GM12878 (cell line): ENCODE measurements around the gene PIM2. TPM values are rescaled to one million over a fixed set of nuclear protein-coding genes. Genes with fewer than 3 reads are reported as not detected.

ENCODE experiments used
- ATAC-seq: fragments of 200-7000 bp; cut with Tn5 transposase; 3 replicates; pipeline ENCODE4 v1.9.1; 2020; ENCODE audit warnings: mild to moderate bottlenecking, moderate library complexity
- Bru-seq: library from RNA; stranded (reverse); fragments of 400-500 nt; gene quantifications from one replicate; lab custom pipeline; 2021; lab: Mats Ljungman, UMichigan
- BruChase-seq, 2 experiments: library from RNA; stranded (reverse); fragments of 400-500 nt; gene quantifications; one replicate each; lab custom pipeline; 2021; lab: Mats Ljungman, UMichigan
- BruUV-seq: library from RNA; stranded (reverse); fragments of 400-500 nt; replicated peaks from 2 replicates; lab custom pipeline; 2021; lab: Mats Ljungman, UMichigan
- CTCF ChIA-PET: fragments of 300-600 bp; sonication (Branson Sonifier 250); formaldehyde crosslinking; extraction: SDS; loops from one replicate; lab custom pipeline; 2021; ENCODE audit warnings: inconsistent platforms; lab: Yijun Ruan, JAX
- POLR2A ChIA-PET: fragments of 350-600 bp; formaldehyde crosslinking; extraction: SDS; loops from one replicate; lab custom pipeline; 2021; ENCODE audit warnings: inconsistent platforms; lab: Charles Lee
- RAD21 ChIA-PET: fragments of 300-600 bp; sonication (Branson Sonifier 250); formaldehyde crosslinking; loops from one replicate; lab custom pipeline; 2023; ENCODE audit warnings: antibody characterized with exemption; ENCODE audit not compliant: unreplicated experiment; lab: Charles Lee
- SMC1A ChIA-PET: fragments of 300-600 bp; sonication (Branson Sonifier 250); formaldehyde crosslinking; loops from one replicate; lab custom pipeline; 2023; ENCODE audit not compliant: unreplicated experiment, uncharacterized antibody; lab: Charles Lee
- DNase-seq: peaks from one replicate; pipeline ENCODE4 v3.0.0-alpha.2; 2011; ENCODE audit warnings: low read depth, low spot score
- FAIRE-seq: peaks from 3 replicates; lab custom pipeline; 2011; peaks lifted over from hg19 to GRCh38; lab: Jason Lieb, UNC
- H2AFZ ChIP-seq: 2 replicates; pipeline ENCODE4 v1.6.0; 2011; ENCODE audit warnings: low read depth, low read length, control low read depth; ENCODE audit not compliant: control insufficient read depth
- H3K27ac ChIP-seq: 2 replicates; pipeline ENCODE4 v1.5.1; 2011; ENCODE audit warnings: control low read depth; ENCODE audit not compliant: control insufficient read depth, insufficient read depth
- H3K27me3 ChIP-seq, 2 experiments: replicated peaks in 1 of 2; 2 replicates each; pipeline versions ENCODE4 v1.6.0 to v1.6.1; 2011; ENCODE audit warnings: low read length in 1 of 2; ENCODE audit not compliant: control insufficient read depth in 2 of 2, insufficient read depth in 2 of 2
- H3K36me3 ChIP-seq, 2 experiments: 2 replicates each; pipeline ENCODE4 v1.5.1; 2011; ENCODE audit warnings: low read length in 1 of 2; ENCODE audit not compliant: control insufficient read depth in 2 of 2, insufficient read depth in 2 of 2
- H3K4me1 ChIP-seq: 2 replicates; pipeline ENCODE4 v1.6.1; 2011; ENCODE audit warnings: mild to moderate bottlenecking, low read length, moderate library complexity, mixed read lengths; ENCODE audit not compliant: control insufficient read depth, insufficient read depth
- H3K4me2 ChIP-seq: 2 replicates; pipeline ENCODE4 v1.6.0; 2011; ENCODE audit warnings: control low read depth; ENCODE audit not compliant: control insufficient read depth, insufficient read depth
- H3K4me3 ChIP-seq: fragments of 200-600 bp; sonication (generic); 2 replicates; pipeline ENCODE4 v1.5.1; 2016
- H3K79me2 ChIP-seq: 2 replicates; pipeline ENCODE4 v1.6.0; 2011; ENCODE audit warnings: low read length; ENCODE audit not compliant: control insufficient read depth, insufficient read depth
- H3K9ac ChIP-seq: 2 replicates; pipeline ENCODE4 v1.8.0; 2011; ENCODE audit warnings: low read length, control low read depth, mixed read lengths; ENCODE audit not compliant: control insufficient read depth, insufficient read depth
- H3K9me3 ChIP-seq: replicated peaks from 3 replicates; pipeline ENCODE4 v1.5.1; 2011; ENCODE audit warnings: mild to moderate bottlenecking, low read length; ENCODE audit not compliant: control insufficient read depth, insufficient read depth
- H4K20me1 ChIP-seq: 2 replicates; pipeline ENCODE4 v1.6.0; 2011; ENCODE audit not compliant: control insufficient read depth, insufficient read depth
- CBX3 ChIP-seq: fragments of 200-600 bp; sonication (generic); IDR thresholded peaks from 2 replicates; pipeline ENCODE4 v1.6.1; 2016; ENCODE audit warnings: low read depth, borderline replicate concordance
- FOXK2 ChIP-seq: fragments of 450-650 bp; IDR thresholded peaks from 2 replicates; pipeline ENCODE4 v1.6.1; 2017; ENCODE audit warnings: mild to moderate bottlenecking, moderate library complexity
- KLF5 ChIP-seq: fragments of 450-650 bp; IDR thresholded peaks from 2 replicates; pipeline ENCODE4 v1.6.1; 2014; ENCODE audit warnings: mild to moderate bottlenecking; ENCODE audit not compliant: partially characterized antibody
- MLLT1 ChIP-seq: fragments of 450-650 bp; IDR thresholded peaks from 2 replicates; pipeline ENCODE4 v1.6.1; 2016; ENCODE audit warnings: mild to moderate bottlenecking
- NBN ChIP-seq: fragments of 450-650 bp; IDR thresholded peaks from 2 replicates; pipeline ENCODE4 v1.6.1; 2016
- NFYA ChIP-seq: IDR thresholded peaks from 2 replicates; pipeline ENCODE4 v1.6.1; 2011; ENCODE audit warnings: low read depth, mild to moderate bottlenecking, low read length, improper control_type of control experiment, borderline replicate concordance
- PKNOX1 ChIP-seq: fragments of 450-650 bp; IDR thresholded peaks from 2 replicates; pipeline ENCODE4 v1.6.1; 2016; ENCODE audit warnings: mild to moderate bottlenecking
- PML ChIP-seq: IDR thresholded peaks from 2 replicates; pipeline ENCODE4 v1.6.1; 2012; ENCODE audit warnings: low read length, inconsistent platforms
- RELA ChIP-seq: fragments of 450-650 bp; IDR thresholded peaks from 2 replicates; pipeline ENCODE4 v1.8.0; 2014; ENCODE audit warnings: borderline replicate concordance; ENCODE audit not compliant: partially characterized antibody
- SMAD5 ChIP-seq: IDR thresholded peaks from 2 replicates; pipeline ENCODE4 v1.6.1; 2016; ENCODE audit warnings: antibody characterized with exemption, low read depth
- SUZ12 ChIP-seq: fragments of 200-600 bp; sonication (generic); IDR thresholded peaks from one replicate; pipeline ENCODE4 v1.6.1; 2018; ENCODE audit warnings: antibody characterized with exemption, mild to moderate bottlenecking; ENCODE audit not compliant: unreplicated experiment
- TARDBP ChIP-seq: IDR thresholded peaks from 2 replicates; pipeline ENCODE4 v1.6.1; 2016; ENCODE audit warnings: borderline replicate concordance
- WGBS: methylation state at CpG from one replicate; pipeline ENCODE4 v1.1.6; 2016; ENCODE audit warnings: low lambda C conversion rate; ENCODE audit not compliant: insufficient replicate concordance, insufficient coverage; ENCODE audit errors: missing lambda C conversion rate; 5-methylcytosine and 5-hydroxymethylcytosine counted together
- in situ Hi-C: fragments of 300-500 bp; cut with MboI; formaldehyde crosslinking; loops from 9 replicates; pipeline ENCODE4 v1.14.3; 2018; ENCODE audit warnings: mixed read lengths
- intact Hi-C: fragments of 100-400 bp; cut with micrococcal nuclease; formaldehyde crosslinking; loops from one replicate; pipeline ENCODE4 v1.14.2; 2022; ENCODE audit not compliant: unreplicated experiment
- long read RNA-seq, 2 experiments: library from polyadenylated mRNA; unstranded; transcript quantifications; one replicate each; pipeline ENCODE4 v2.0.0, GENCODE V29; 2019 to 2020
- polyA minus RNA-seq, 3 experiments: library from RNA; depleted of rRNA, polyadenylated mRNA; stranded (reverse); fragments of >200 nt; gene quantifications; 2 replicates each; pipeline ENCODE4 v1.2.3, GENCODE V29; 2011
- polyA plus RNA-seq, 11 experiments: library from polyadenylated mRNA; depleted of rRNA in 4 of 11; unstranded in 6 of 11; stranded (reverse) in 5 of 11; fragments of >200 nt; fragmentation: Nextera tagmentation in 4 of 11; fragmentation: Illumina TruSeq in 1 of 11; extraction: Ambion mirVana in 4 of 11; extraction: Trizol in 1 of 11; gene quantifications; 1 replicate in 1 of 11; 2 replicates in 10 of 11; pipeline versions ENCODE4 v1.2.1 to v1.2.3, GENCODE V29; 2011 to 2016; ENCODE audit warnings: inconsistent platforms in 2 of 11, missing spikeins in 2 of 11, low read depth in 1 of 11
- total RNA-seq, 4 experiments: library from RNA; depleted of rRNA in 3 of 4; stranded (reverse); fragments of >200 nt in 3 of 4; fragmentation: Illumina TruSeq in 1 of 4; extraction: Trizol in 1 of 4; gene quantifications; 2 replicates each; pipeline versions ENCODE4 v1.2.1 to v1.2.3, GENCODE V29; 2013 to 2021

PIM2 gene
- 293 and 318 TPM in 2 replicates for total RNA-seq (2013; cell fraction: nucleolus; rRNA removed)
- 32.9 and 37.9 TPM in 2 replicates for total RNA-seq (2014; rRNA removed)
- total RNA-seq (2014; rRNA removed; fragmentation: Illumina TruSeq; extraction: Trizol): 19.2 and 19.9 TPM in 2 replicates
- 29.6 and 30.4 TPM in 2 replicates for total RNA-seq (2021)
- polyA plus RNA-seq (2011; ENCODE audit: low read depth): 61.5 TPM
- polyA plus RNA-seq (2011; rRNA removed): 65.9 and 96.8 TPM in 2 replicates
- polyA plus RNA-seq (2011; cell fraction: cytosol; rRNA removed): 86.7 and 115 TPM in 2 replicates
- polyA plus RNA-seq (2011; cell fraction: nucleus; rRNA removed): 111 and 151 TPM in 2 replicates
- polyA plus RNA-seq (2012): 114 and 191 TPM in 2 replicates
- polyA plus RNA-seq (2014; fragmentation: Illumina TruSeq; extraction: Trizol): 30.1 and 34.0 TPM in 2 replicates
- 10 to 100 TPM; 19.6 to 26.2 TPM for polyA plus RNA-seq (2014; fragmentation: Nextera tagmentation; extraction: Ambion mirVana)
- 31.7 and 32.1 TPM in 2 replicates for polyA plus RNA-seq (2014; rRNA removed)
- 10 to 100 TPM; 46.5 to 54.5 TPM for polyA plus RNA-seq (2016; fragmentation: Nextera tagmentation; extraction: Ambion mirVana)
- 60.6 and 83.6 TPM in 2 replicates for polyA minus RNA-seq (2011; rRNA and poly(A)+ RNA removed)
- polyA minus RNA-seq (2011; cell fraction: cytosol; rRNA and poly(A)+ RNA removed): 25.4 and 29.0 TPM in 2 replicates
- 53.8 and 65.6 TPM in 2 replicates for polyA minus RNA-seq (2011; cell fraction: nucleus; rRNA and poly(A)+ RNA removed)
- percentile 100 among the genes with signal in this experiment for Bru-seq, nascent RNA
- percentile 98 among the genes with signal in this experiment for BruChase-seq, experiment 1, labeled RNA remaining after a 6-hour chase
- BruChase-seq, experiment 2, labeled RNA remaining after a 2-hour chase: percentile 99 among the genes with signal in this experiment
- long read RNA-seq, experiment 1, transcript PIM2-201 (6 exons, 2,075 nt): major isoform, 18 of 23 reads
- long read RNA-seq, experiment 1, partial matches to known transcripts: 0 of 23 reads
- long read RNA-seq, experiment 1, other reads (novel, unspliced or antisense): 5 of 23 reads
- long read RNA-seq, experiment 2, transcript PIM2-201 (6 exons, 2,075 nt): major isoform, 9 of 12 reads
- long read RNA-seq, experiment 2, partial matches to known transcripts: 0 of 12 reads
- long read RNA-seq, experiment 2, other reads (novel, unspliced or antisense): 3 of 12 reads

- no TSS peak for BruUV-seq
- 39% methylated on average over 40 of the region's 55 CpGs for WGBS
- peaks cover 3 to 5% of the 10 kb centered on the region in 2 experiments; a peak in 3 of 4 replicates for H3K36me3 ChIP-seq
- no peak for TF ChIP-seq CBX3
- peak; percentile 96 for TF ChIP-seq MLLT1
- peak; percentile 19 for TF ChIP-seq KLF5
- peak; percentile 34; the same call in 1 of the 2 replicates for TF ChIP-seq PKNOX1
- peak; percentile 84; the same call in 1 of the 2 replicates for TF ChIP-seq TARDBP
- TF ChIP-seq PML: peak; percentile 72
- no peak for TF ChIP-seq SUZ12
- TF ChIP-seq SMAD5: peak; percentile 78
- TF ChIP-seq NBN: no peak
- TF ChIP-seq RELA: peak; percentile 53
- TF ChIP-seq FOXK2: no peak
- no peak for TF ChIP-seq NFYA
Observed at GRCh38 chrX:48918643-48919340, at the start of gene PIM2. TSS of gene PIM2 (minus strand) at chrX:48919024. CDS start at chrX:48918834, 190 bp downstream.

More at GRCh38 chrX:48918643-48919340, at the start of gene PIM2:
- H3K4me3 ChIP-seq: peak within 1 kb of the TSS; percentile 73
- no peaks in the 10 kb centered on the region for H3K27me3 ChIP-seq
- H3K9me3 ChIP-seq: no peaks in the 10 kb centered on the region; the same call in 2 of the 3 replicates
- H3K4me1 ChIP-seq: peaks cover 9% of the 10 kb centered on the region
- POLR2A ChIA-PET: interaction anchor here (2.9 kb wide), 1 partner anchor 21 kb away, joined by 21 read pairs; no protein-coding TSS in a partner anchor
- FAIRE-seq (peak; percentile 70), ATAC-seq (peak; percentile 83), DNase-seq (peak; percentile 81)
- peak within 1 kb of the TSS; percentile 83 for H3K27ac ChIP-seq
- H2AFZ ChIP-seq: no peak within 1 kb of the TSS
- CTCF ChIA-PET: interaction anchor here (1.0 to 1.6 kb wide), 3 partner anchors 18 to 27 kb away, joined by 4 to 8 read pairs (median 6); no protein-coding TSS in a partner anchor
- RAD21 ChIA-PET: interaction anchor here (0.6 to 1.0 kb wide), 4 partner anchors 13 to 21 kb away, joined by 3 to 5 read pairs (median 4); no protein-coding TSS in a partner anchor
- SMC1A ChIA-PET: interaction anchor here (2.3 kb wide), 1 partner anchor 18 kb away, joined by 12 read pairs; no protein-coding TSS in a partner anchor
- H3K4me2 ChIP-seq: peak within 1 kb of the TSS; percentile 75
- H3K9ac ChIP-seq: peak within 1 kb of the TSS; percentile 83
- peaks cover 5% of the 10 kb centered on the region for H4K20me1 ChIP-seq
- in situ Hi-C loops (no loop called here), intact Hi-C loops (loop anchor here (1.0 to 5.0 kb wide), 3 partner anchors 19 to 124 kb away; partner anchors contain the start of genes OTUD5 and TFE3)
- H3K79me2 ChIP-seq: peaks cover 41% of the 10 kb centered on the region
